A673 (cell line): ENCODE data around the gene ARNT2. TPM values are rescaled to one million over a fixed set of nuclear protein-coding genes. Genes with fewer than 3 reads are reported as not detected.

Experiments
- BruUV-seq: library from RNA; stranded (reverse); fragments of 400-500 nt; replicated peaks from 2 replicates; lab custom pipeline; 2021; lab: Mats Ljungman, UMichigan
- CTCF ChIA-PET: fragments of 300-600 bp; sonication (Branson Sonifier 250); formaldehyde crosslinking; loops from one replicate; lab custom pipeline; 2022; ENCODE audit warnings: antibody characterized with exemption; lab: Charles Lee
- POLR2A ChIA-PET: fragments of 300-600 bp; sonication (Branson Sonifier 250); formaldehyde crosslinking; loops from one replicate; lab custom pipeline; 2022; ENCODE audit warnings: antibody characterized with exemption; ENCODE audit not compliant: low non-redundant PET; lab: Charles Lee
- DNase-seq: peaks from one replicate; pipeline ENCODE4 v3.0.0-alpha.2; 2015; ENCODE audit warnings: low spot score
- H3K27ac ChIP-seq: fragments of 200-600 bp; sonication (generic); 2 replicates; pipeline ENCODE4 v1.5.1; 2016; ENCODE audit warnings: mixed run types, low read depth, mild to moderate bottlenecking, mixed read lengths, antibody characterized with exemption, low read length; ENCODE audit not compliant: poor library complexity, severe bottlenecking
- H3K27me3 ChIP-seq: fragments of 200-600 bp; sonication (generic); replicated peaks from 2 replicates; pipeline ENCODE4 v1.6.1; 2017; ENCODE audit warnings: mixed run types, low read depth, mild to moderate bottlenecking, mixed read lengths, antibody characterized with exemption, low read length; ENCODE audit not compliant: insufficient read depth, poor library complexity
- H3K36me3 ChIP-seq: fragments of 200-600 bp; sonication (generic); 2 replicates; pipeline ENCODE4 v1.6.1; 2016; ENCODE audit warnings: mixed run types, mild to moderate bottlenecking, mixed read lengths, antibody characterized with exemption, low read length; ENCODE audit not compliant: insufficient read depth, poor library complexity, severe bottlenecking
- H3K4me1 ChIP-seq: fragments of 200-600 bp; sonication (generic); 2 replicates; pipeline ENCODE4 v1.6.1; 2017; ENCODE audit warnings: mixed run types, mild to moderate bottlenecking, mixed read lengths, antibody characterized with exemption, low read length; ENCODE audit not compliant: insufficient read depth, poor library complexity, severe bottlenecking
- H3K4me3 ChIP-seq: fragments of 200-600 bp; sonication (generic); 2 replicates; pipeline ENCODE4 v1.5.1; 2016; ENCODE audit warnings: low read depth, mixed run types, mild to moderate bottlenecking, mixed read lengths, low read length; ENCODE audit not compliant: poor library complexity, severe bottlenecking
- H3K9me3 ChIP-seq: fragments of 200-600 bp; sonication (generic); 2 replicates; pipeline ENCODE4 v1.6.1; 2016; ENCODE audit warnings: mixed run types, low read depth, mild to moderate bottlenecking, mixed read lengths, antibody characterized with exemption, low read length; ENCODE audit not compliant: poor library complexity, severe bottlenecking
- EZH2 ChIP-seq: fragments of 200-600 bp; sonication (generic); IDR thresholded peaks from 2 replicates; pipeline ENCODE4 v1.6.1; 2017; ENCODE audit warnings: borderline replicate concordance, low read depth, mild to moderate bottlenecking, mixed read lengths, antibody characterized with exemption, low read length; ENCODE audit not compliant: poor library complexity, severe bottlenecking
- intact Hi-C: fragments of 100-400 bp; cut with micrococcal nuclease; formaldehyde crosslinking; loops from one replicate; pipeline ENCODE4 v1.10.0; 2022; ENCODE audit not compliant: unreplicated experiment
- total RNA-seq: library from RNA; stranded (reverse); gene quantifications from 2 replicates; pipeline ENCODE4 v1.2.3, GENCODE V29; 2021
- TF ChIP-seq, protein P1 (sequence below): fragments of 300-800, 200-600 bp; sonication (generic); conservative IDR thresholded peaks from 2 replicates; pipeline ENCODE4 v1.5.1; 2017; ENCODE audit warnings: low read depth, mild to moderate bottlenecking, antibody characterized with exemption, low read length, moderate library complexity, mixed read lengths

Gene ARNT2
- total RNA-seq, 1 experiment from 2014 or later: 2.1 TPM

DNA sequence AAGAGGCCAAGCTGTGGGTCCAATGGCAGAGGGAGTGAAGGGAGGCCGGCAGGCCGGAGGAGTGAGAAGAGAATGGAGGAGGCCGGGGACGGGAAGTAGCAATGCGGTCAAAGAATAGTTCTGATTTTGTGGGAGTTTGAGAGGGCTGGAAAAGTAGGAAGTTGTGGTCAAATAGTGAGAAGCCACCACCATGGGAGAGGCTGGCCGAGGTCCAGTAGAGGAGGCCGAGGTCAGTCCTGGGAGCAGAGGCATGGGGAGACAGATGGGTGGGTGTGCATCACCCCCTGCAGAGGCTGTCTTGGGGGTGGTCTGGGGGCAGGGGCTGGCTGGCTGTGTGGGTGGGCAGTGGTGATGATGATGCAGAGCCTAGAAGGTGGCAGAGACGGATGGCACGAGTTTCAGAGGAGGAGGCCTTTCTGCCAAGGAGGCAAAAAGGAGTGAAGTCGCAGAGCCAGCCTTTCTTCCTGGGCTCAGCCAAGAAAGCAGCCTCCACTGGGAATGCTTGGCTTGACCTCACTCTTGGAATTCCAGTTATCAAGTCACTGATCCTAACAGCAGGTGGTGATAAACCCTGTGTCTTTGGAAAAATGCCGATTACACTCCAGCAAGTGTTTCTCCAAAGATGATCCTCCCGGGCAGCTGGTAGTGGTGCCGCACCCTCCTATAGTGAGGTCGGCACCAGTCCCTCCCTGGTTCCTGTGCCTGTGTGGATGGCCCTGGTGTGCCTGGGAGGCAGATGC, 57.3 kb downstream of the ARNT2 start:
- POLR2A ChIA-PET: no interaction called here
- H3K36me3 ChIP-seq: no peaks in the 10 kb centered on the region
- no peak overlapping the region for H3K4me3 ChIP-seq
- TF ChIP-seq EZH2: no peak
- TF ChIP-seq, protein P1, sequence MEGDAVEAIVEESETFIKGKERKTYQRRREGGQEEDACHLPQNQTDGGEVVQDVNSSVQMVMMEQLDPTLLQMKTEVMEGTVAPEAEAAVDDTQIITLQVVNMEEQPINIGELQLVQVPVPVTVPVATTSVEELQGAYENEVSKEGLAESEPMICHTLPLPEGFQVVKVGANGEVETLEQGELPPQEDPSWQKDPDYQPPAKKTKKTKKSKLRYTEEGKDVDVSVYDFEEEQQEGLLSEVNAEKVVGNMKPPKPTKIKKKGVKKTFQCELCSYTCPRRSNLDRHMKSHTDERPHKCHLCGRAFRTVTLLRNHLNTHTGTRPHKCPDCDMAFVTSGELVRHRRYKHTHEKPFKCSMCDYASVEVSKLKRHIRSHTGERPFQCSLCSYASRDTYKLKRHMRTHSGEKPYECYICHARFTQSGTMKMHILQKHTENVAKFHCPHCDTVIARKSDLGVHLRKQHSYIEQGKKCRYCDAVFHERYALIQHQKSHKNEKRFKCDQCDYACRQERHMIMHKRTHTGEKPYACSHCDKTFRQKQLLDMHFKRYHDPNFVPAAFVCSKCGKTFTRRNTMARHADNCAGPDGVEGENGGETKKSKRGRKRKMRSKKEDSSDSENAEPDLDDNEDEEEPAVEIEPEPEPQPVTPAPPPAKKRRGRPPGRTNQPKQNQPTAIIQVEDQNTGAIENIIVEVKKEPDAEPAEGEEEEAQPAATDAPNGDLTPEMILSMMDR: no peak
- DNase-seq: no peak
- H3K9me3 ChIP-seq: no peaks in the 10 kb centered on the region
- CTCF ChIA-PET: no interaction called here
- H3K27me3 ChIP-seq: no peaks in the 10 kb centered on the region
- H3K4me1 ChIP-seq: no peaks in the 10 kb centered on the region
- BruUV-seq: no TSS peak
- H3K27ac ChIP-seq: no peak overlapping the region
- intact Hi-C loops: no loop called here

DNA sequence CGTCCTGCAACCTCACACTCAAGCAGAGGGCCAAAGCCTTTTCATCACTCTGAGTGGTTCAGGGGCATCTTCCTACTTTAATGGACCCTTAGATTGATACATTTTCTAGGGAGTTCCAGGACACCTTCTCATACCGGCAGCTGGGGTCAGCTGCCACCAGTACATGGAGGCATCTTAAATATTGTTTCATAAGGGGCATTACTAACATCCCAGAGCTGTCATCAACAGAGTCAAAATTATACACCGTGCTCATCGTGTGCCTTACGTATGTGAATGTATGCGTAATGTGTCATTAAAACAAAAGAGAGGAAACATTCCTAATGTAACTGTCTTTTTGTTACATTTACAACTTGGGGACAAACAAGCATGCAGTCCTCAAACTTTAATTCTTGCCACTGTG, 57.9 kb downstream of the ARNT2 start:
- no peaks in the 10 kb centered on the region for H3K4me1 ChIP-seq
- CTCF ChIA-PET: no interaction called here
- H3K27ac ChIP-seq: no peak overlapping the region
- intact Hi-C loops: no loop called here
- no peak overlapping the region for H3K4me3 ChIP-seq
- POLR2A ChIA-PET: no interaction called here
- no TSS peak for BruUV-seq
- H3K9me3 ChIP-seq: no peaks in the 10 kb centered on the region
- H3K27me3 ChIP-seq: no peaks in the 10 kb centered on the region
- TF ChIP-seq, protein P1: no peak
- no peak for TF ChIP-seq EZH2
- no peak for DNase-seq
- no peaks in the 10 kb centered on the region for H3K36me3 ChIP-seq

DNA sequence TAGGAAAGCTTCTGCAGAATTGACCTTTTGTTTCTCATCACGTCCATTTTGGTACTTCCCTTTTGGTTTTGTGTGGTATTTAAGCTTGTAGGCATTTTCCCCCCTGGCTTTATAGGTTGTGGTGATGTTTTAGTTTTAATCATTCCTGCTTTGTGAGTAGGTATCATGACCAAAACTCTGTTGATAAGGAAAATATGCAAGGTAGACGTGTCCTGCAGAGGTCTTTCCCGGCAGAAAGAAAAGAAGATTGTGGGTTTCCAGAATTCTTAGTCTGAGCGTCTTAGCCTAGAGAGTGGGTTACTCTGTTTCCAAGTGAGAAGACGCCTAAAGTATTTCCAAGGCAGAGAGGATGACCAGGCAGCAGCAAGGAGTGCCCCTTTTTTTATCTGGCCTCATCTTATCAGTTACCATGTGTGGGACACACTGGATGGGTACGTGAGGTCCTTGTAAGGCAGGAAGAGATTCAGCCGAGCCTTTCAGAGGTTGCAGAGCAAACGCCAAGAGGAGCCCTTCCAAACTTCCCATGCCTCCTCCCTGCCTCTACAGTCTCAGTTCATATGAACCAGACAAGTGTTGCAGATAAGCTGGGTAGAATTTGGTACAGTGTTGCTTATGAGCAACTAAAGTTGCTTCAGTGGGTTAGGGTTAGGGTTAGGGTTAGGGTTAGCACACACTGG, 58.8 kb downstream of the ARNT2 start:
- no peak overlapping the region for H3K27ac ChIP-seq
- ChIA-PET POLR2A (no interaction called here), CTCF (no interaction called here)
- TF ChIP-seq EZH2: no peak
- TF ChIP-seq, protein P1: no peak
- no TSS peak for BruUV-seq
- H3K4me1 ChIP-seq: no peaks in the 10 kb centered on the region
- H3K9me3 ChIP-seq: no peaks in the 10 kb centered on the region
- DNase-seq: no peak
- no peaks in the 10 kb centered on the region for H3K27me3 ChIP-seq
- H3K4me3 ChIP-seq: no peak overlapping the region
- no peaks in the 10 kb centered on the region for H3K36me3 ChIP-seq
- intact Hi-C loops: no loop called here
